Caco-2 (cell line): ENCODE results near the gene MRM2. TPM values are rescaled to one million over a fixed set of nuclear protein-coding genes. Genes with fewer than 3 reads are reported as not detected.

Experiments used
- BruUV-seq: library from RNA; stranded (reverse); fragments of 400-500 nt; replicated peaks from 2 replicates; lab custom pipeline; 2021; lab: Mats Ljungman, UMichigan
- CTCF ChIA-PET: fragments of 300-600 bp; sonication (Branson Sonifier 250); formaldehyde crosslinking; loops from one replicate; lab custom pipeline; 2022; ENCODE audit warnings: antibody characterized with exemption; lab: Charles Lee
- POLR2A ChIA-PET: fragments of 300-600 bp; sonication (Branson Sonifier 250); formaldehyde crosslinking; loops from one replicate; lab custom pipeline; 2022; ENCODE audit warnings: antibody characterized with exemption; lab: Charles Lee
- DNase-seq, 2 experiments: peaks; one replicate each; pipeline versions ENCODE4 v3.0.0 to v3.0.0-alpha.2; 2020 to 2022
- H3K27me3 ChIP-seq: replicated peaks from 2 replicates; pipeline ENCODE4 v1.6.0; 2011; ENCODE audit warnings: low read length; ENCODE audit not compliant: control insufficient read depth, insufficient read depth
- H3K36me3 ChIP-seq: 2 replicates; pipeline ENCODE4 v1.5.1; 2011; ENCODE audit warnings: low read length; ENCODE audit not compliant: control insufficient read depth, insufficient read depth
- H3K4me1 ChIP-seq: fragments of 250-450 bp; sonication (Bioruptor Pico); 2 replicates; pipeline ENCODE4 v1.5.1; 2020; ENCODE audit warnings: mild to moderate bottlenecking
- H3K4me3 ChIP-seq: 2 replicates; pipeline ENCODE4 v1.5.1; 2011; ENCODE audit warnings: low read depth, mild to moderate bottlenecking, control low read depth, low read length
- H3K9me3 ChIP-seq: fragments of 250-450 bp; sonication (Bioruptor Pico); 2 replicates; pipeline ENCODE4 v1.5.1; 2020; ENCODE audit warnings: mild to moderate bottlenecking, moderate library complexity
- H3K27ac Mint-ChIP-seq: one replicate; pipeline ENCODE4 v1.8.0; 2022; ENCODE audit warnings: mixed read lengths; ENCODE audit not compliant: unreplicated experiment
- H3K27me3 Mint-ChIP-seq: one replicate; pipeline ENCODE4 v1.8.0; 2022; ENCODE audit warnings: mixed read lengths; ENCODE audit not compliant: insufficient read depth, unreplicated experiment
- H3K36me3 Mint-ChIP-seq: one replicate; pipeline ENCODE4 v1.8.0; 2022; ENCODE audit warnings: mild to moderate bottlenecking, mixed read lengths; ENCODE audit not compliant: insufficient read depth, unreplicated experiment
- H3K4me1 Mint-ChIP-seq: one replicate; pipeline ENCODE4 v1.8.0; 2022; ENCODE audit warnings: low read depth, mixed read lengths; ENCODE audit not compliant: unreplicated experiment
- H3K4me3 Mint-ChIP-seq: one replicate; pipeline ENCODE4 v1.8.0; 2022; ENCODE audit warnings: mild to moderate bottlenecking, moderate library complexity, mixed read lengths; ENCODE audit not compliant: unreplicated experiment
- H3K9me3 Mint-ChIP-seq: one replicate; pipeline ENCODE4 v1.8.0; 2022; ENCODE audit warnings: mixed read lengths; ENCODE audit not compliant: unreplicated experiment
- intact Hi-C: fragments of 100-400 bp; cut with micrococcal nuclease; formaldehyde crosslinking; loops from one replicate; pipeline ENCODE4 v1.10.0; 2022; ENCODE audit not compliant: unreplicated experiment
- total RNA-seq: library from RNA; stranded (reverse); gene quantifications from 2 replicates; pipeline ENCODE4 v1.2.3, GENCODE V29; 2022
- TF ChIP-seq, protein P1 (sequence below), 2 experiments: fragments of 200-600 bp in 1 of 2; IDR thresholded peaks; 1 replicate in 1 of 2; 2 replicates in 1 of 2; pipeline versions ENCODE4 v1.5.1 to v1.8.0; 2011 to 2022; ENCODE audit warnings: antibody characterized with exemption in 1 of 2, control low read depth in 1 of 2, inconsistent platforms in 1 of 2, low read depth in 1 of 2, low read length in 1 of 2, mild to moderate bottlenecking in 1 of 2, moderate library complexity in 1 of 2; ENCODE audit not compliant: insufficient read depth in 1 of 2, severe bottlenecking in 1 of 2, unreplicated experiment in 1 of 2

Gene MRM2
- total RNA-seq, 1 experiment from 2014 or later: 48.8 TPM

GRCh38 chr7:2228921-2229320 is 13.1 kb downstream of the MRM2 start:
- Mint-ChIP-seq H3K4me1 (peaks cover 8% of the 10 kb centered on the region), H3K27me3 (no peaks in the 10 kb centered on the region), H3K27ac (no peak overlapping the region), H3K36me3 (peaks cover 43% of the 10 kb centered on the region), H3K4me3 (no peak overlapping the region), H3K9me3 (no peaks in the 10 kb centered on the region)
- POLR2A ChIA-PET: no interaction called here
- TF ChIP-seq, protein P1, sequence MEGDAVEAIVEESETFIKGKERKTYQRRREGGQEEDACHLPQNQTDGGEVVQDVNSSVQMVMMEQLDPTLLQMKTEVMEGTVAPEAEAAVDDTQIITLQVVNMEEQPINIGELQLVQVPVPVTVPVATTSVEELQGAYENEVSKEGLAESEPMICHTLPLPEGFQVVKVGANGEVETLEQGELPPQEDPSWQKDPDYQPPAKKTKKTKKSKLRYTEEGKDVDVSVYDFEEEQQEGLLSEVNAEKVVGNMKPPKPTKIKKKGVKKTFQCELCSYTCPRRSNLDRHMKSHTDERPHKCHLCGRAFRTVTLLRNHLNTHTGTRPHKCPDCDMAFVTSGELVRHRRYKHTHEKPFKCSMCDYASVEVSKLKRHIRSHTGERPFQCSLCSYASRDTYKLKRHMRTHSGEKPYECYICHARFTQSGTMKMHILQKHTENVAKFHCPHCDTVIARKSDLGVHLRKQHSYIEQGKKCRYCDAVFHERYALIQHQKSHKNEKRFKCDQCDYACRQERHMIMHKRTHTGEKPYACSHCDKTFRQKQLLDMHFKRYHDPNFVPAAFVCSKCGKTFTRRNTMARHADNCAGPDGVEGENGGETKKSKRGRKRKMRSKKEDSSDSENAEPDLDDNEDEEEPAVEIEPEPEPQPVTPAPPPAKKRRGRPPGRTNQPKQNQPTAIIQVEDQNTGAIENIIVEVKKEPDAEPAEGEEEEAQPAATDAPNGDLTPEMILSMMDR (IDR thresholded peaks at IDR 0.05; ENCODE audit: insufficient read depth in 1 of 2, low read depth in 1 of 2, low read length in 1 of 2, severe bottlenecking in 1 of 2, unreplicated experiment in 1 of 2): no peak
- H3K4me3 ChIP-seq: no peak overlapping the region
- CTCF ChIA-PET: no interaction called here
- no peaks in the 10 kb centered on the region for H3K9me3 ChIP-seq
- H3K36me3 ChIP-seq: 0 out of 2 replicates have a peak, but pooled peaks cover 2% of the 10 kb centered on the region
- no peaks in the 10 kb centered on the region for H3K4me1 ChIP-seq
- BruUV-seq: no TSS peak
- no peaks in the 10 kb centered on the region for H3K27me3 ChIP-seq
- DNase-seq: no peak
- intact Hi-C loops: no loop called here

GRCh38 chr7:2227699-2228098 is 14.3 kb downstream of the MRM2 start:
- no peak overlapping the region for H3K4me3 ChIP-seq
- H3K36me3 ChIP-seq: 0 out of 2 replicates have a peak, but pooled peaks cover 2% of the 10 kb centered on the region
- TF ChIP-seq, protein P1 (IDR thresholded peaks at IDR 0.05; ENCODE audit: insufficient read depth in 1 of 2, low read depth in 1 of 2, low read length in 1 of 2, severe bottlenecking in 1 of 2, unreplicated experiment in 1 of 2): no peak
- BruUV-seq: no TSS peak
- Mint-ChIP-seq H3K9me3 (no peaks in the 10 kb centered on the region), H3K4me1 (peaks cover 8% of the 10 kb centered on the region), H3K36me3 (peaks cover 40% of the 10 kb centered on the region), H3K4me3 (no peak overlapping the region), H3K27me3 (no peaks in the 10 kb centered on the region), H3K27ac (no peak overlapping the region)
- no peaks in the 10 kb centered on the region for H3K9me3 ChIP-seq
- ChIA-PET POLR2A (no interaction called here), CTCF (interaction anchor here (0.6 kb wide), 1 partner anchor 90 kb away, joined by 4 read pairs; no protein-coding TSS in a partner anchor)
- no peak for DNase-seq
- intact Hi-C loops: no loop called here
- H3K4me1 ChIP-seq: no peaks in the 10 kb centered on the region
- H3K27me3 ChIP-seq: no peaks in the 10 kb centered on the region

DNA sequence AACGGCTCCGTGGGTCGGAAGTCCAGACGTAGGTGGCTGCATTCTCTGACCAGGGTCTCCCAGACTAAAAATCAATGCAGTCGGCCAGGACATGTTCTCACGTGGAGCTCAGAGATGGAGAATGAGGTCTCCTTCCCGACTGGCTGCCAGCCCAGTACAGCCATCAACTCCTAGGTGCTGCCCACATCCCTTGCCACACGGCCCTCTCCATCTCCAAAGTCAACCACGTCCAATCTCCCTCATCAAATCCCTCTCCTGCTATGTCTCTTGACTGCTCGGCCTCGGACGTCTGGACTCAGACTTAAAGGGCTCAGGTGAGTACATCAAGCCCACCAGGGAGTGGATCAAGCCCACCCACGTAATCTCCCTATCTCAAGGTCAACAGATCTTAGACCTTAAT is 16.2 kb downstream of the MRM2 start:
- H3K36me3 Mint-ChIP-seq: peaks cover 55% of the 10 kb centered on the region
- no peak overlapping the region for H3K27ac Mint-ChIP-seq
- CTCF ChIA-PET: no interaction called here

More for the DNA sequence above, 16.2 kb downstream of the MRM2 start:
- H3K4me3 ChIP-seq: no peak overlapping the region
- no peak overlapping the region for H3K4me3 Mint-ChIP-seq
- H3K4me1 Mint-ChIP-seq: peaks cover 8% of the 10 kb centered on the region
- TF ChIP-seq, protein P1 (IDR thresholded peaks at IDR 0.05; ENCODE audit: insufficient read depth in 1 of 2, low read depth in 1 of 2, low read length in 1 of 2, severe bottlenecking in 1 of 2, unreplicated experiment in 1 of 2): no peak
- H3K27me3 ChIP-seq: no peaks in the 10 kb centered on the region
- H3K4me1 ChIP-seq: no peaks in the 10 kb centered on the region
- DNase-seq: no peak
- no peaks in the 10 kb centered on the region for H3K9me3 ChIP-seq
- peaks cover 2% of the 10 kb centered on the region; the same call in 1 of the 2 replicates for H3K36me3 ChIP-seq
- H3K27me3 Mint-ChIP-seq: no peaks in the 10 kb centered on the region
- no TSS peak for BruUV-seq
- intact Hi-C loops: no loop called here
- no peaks in the 10 kb centered on the region for H3K9me3 Mint-ChIP-seq
- POLR2A ChIA-PET: no interaction called here
